Liver (tissue), 9 donors: ENCODE data around the gene PLA2G12A. TPM values are rescaled to one million over a fixed set of nuclear protein-coding genes. Genes with fewer than 3 reads are reported as not detected.

Experiments used
- DNase-seq: peaks from one replicate; pipeline ENCODE4 v3.0.0-alpha.2; 2017; ENCODE audit warnings: low spot score
- H3K27ac ChIP-seq, 2 donors: one replicate each; pipeline ENCODE4 v1.7.0; 2013; ENCODE audit warnings: inconsistent platforms in 2 of 2, low read length in 2 of 2, control low read depth in 1 of 2, low read depth in 1 of 2, mild to moderate bottlenecking in 1 of 2
- H3K27me3 ChIP-seq, 4 donors: one replicate each; pipeline versions ENCODE4 v1.6.1 to v1.7.0; 2013; ENCODE audit warnings: low read length in 3 of 4, inconsistent platforms in 1 of 4, mild to moderate bottlenecking in 1 of 4, moderate library complexity in 1 of 4; ENCODE audit not compliant: control insufficient read depth in 4 of 4, insufficient read depth in 4 of 4
- H3K36me3 ChIP-seq, 4 donors: one replicate each; pipeline versions ENCODE4 v1.6.1 to v1.7.0; 2013; ENCODE audit warnings: low read length in 3 of 4, mild to moderate bottlenecking in 3 of 4, low read depth in 1 of 4, moderate library complexity in 1 of 4; ENCODE audit not compliant: control insufficient read depth in 4 of 4, insufficient read depth in 3 of 4
- H3K4me1 ChIP-seq, 4 donors: one replicate each; pipeline versions ENCODE4 v1.6.1 to v1.7.0; 2013; ENCODE audit warnings: low read length in 3 of 4, mild to moderate bottlenecking in 3 of 4, moderate library complexity in 1 of 4; ENCODE audit not compliant: control insufficient read depth in 4 of 4, insufficient read depth in 4 of 4
- H3K4me3 ChIP-seq, 3 donors: one replicate each; pipeline versions ENCODE4 v1.6.1 to v1.7.0; 2013; ENCODE audit warnings: low read length in 3 of 3, control low read depth in 1 of 3, low read depth in 1 of 3, mild to moderate bottlenecking in 1 of 3
- H3K9ac ChIP-seq, 2 donors: one replicate each; pipeline ENCODE4 v1.7.0; 2013; ENCODE audit warnings: low read length in 2 of 2, mild to moderate bottlenecking in 2 of 2, moderate library complexity in 2 of 2, control low read depth in 1 of 2, low read depth in 1 of 2
- H3K9me3 ChIP-seq, 4 donors: one replicate each; pipeline versions ENCODE4 v1.6.1 to v1.7.0; 2013; ENCODE audit warnings: low read length in 3 of 4; ENCODE audit not compliant: control insufficient read depth in 4 of 4
- ATF3 ChIP-seq: IDR thresholded peaks from 2 replicates; pipeline ENCODE4 v1.6.1; 2016; ENCODE audit warnings: antibody characterized with exemption
- EGR1 ChIP-seq, 2 donors: IDR thresholded peaks; 2 replicates each; pipeline ENCODE4 v1.6.1; 2016 to 2018; ENCODE audit warnings: antibody characterized with exemption in 2 of 2, low read depth in 2 of 2
- FOXA1 ChIP-seq: IDR thresholded peaks from 2 replicates; pipeline ENCODE4 v1.6.1; 2016; ENCODE audit warnings: antibody characterized with exemption
- FOXA2 ChIP-seq: IDR thresholded peaks from 2 replicates; pipeline ENCODE4 v1.6.1; 2016; ENCODE audit warnings: antibody characterized with exemption
- GABPA ChIP-seq, 2 donors: IDR thresholded peaks in 1 of 2; conservative IDR thresholded peaks in 1 of 2; 2 replicates each; pipeline ENCODE4 v1.6.1; 2016; ENCODE audit warnings: antibody characterized with exemption in 2 of 2, mild to moderate bottlenecking in 1 of 2, moderate library complexity in 1 of 2
- HNF4A ChIP-seq, 2 donors: conservative IDR thresholded peaks; 2 replicates each; pipeline ENCODE4 v1.6.1; 2016; ENCODE audit warnings: antibody characterized with exemption in 2 of 2, mild to moderate bottlenecking in 2 of 2
- HNF4G ChIP-seq: IDR thresholded peaks from 2 replicates; pipeline ENCODE4 v1.6.1; 2016; ENCODE audit warnings: antibody characterized with exemption
- JUND ChIP-seq, 2 donors: IDR thresholded peaks; 2 replicates each; pipeline ENCODE4 v1.6.1; 2016; ENCODE audit warnings: antibody characterized with exemption in 2 of 2
- MAX ChIP-seq: IDR thresholded peaks from 2 replicates; pipeline ENCODE4 v1.6.1; 2016; ENCODE audit warnings: antibody characterized with exemption
- NR2F2 ChIP-seq: IDR thresholded peaks from 2 replicates; pipeline ENCODE4 v1.6.1; 2016; ENCODE audit warnings: antibody characterized with exemption
- RAD21 ChIP-seq, 2 donors: IDR thresholded peaks; 2 replicates each; pipeline ENCODE4 v1.6.1; 2016; ENCODE audit warnings: antibody characterized with exemption in 2 of 2, mild to moderate bottlenecking in 2 of 2
- RXRA ChIP-seq, 2 donors: IDR thresholded peaks; 2 replicates each; pipeline ENCODE4 v1.6.1; 2017 to 2018; ENCODE audit warnings: antibody characterized with exemption in 2 of 2, mild to moderate bottlenecking in 1 of 2
- SP1 ChIP-seq: IDR thresholded peaks from 2 replicates; pipeline ENCODE4 v1.6.1; 2018; ENCODE audit warnings: antibody characterized with exemption, mild to moderate bottlenecking
- TAF1 ChIP-seq: conservative IDR thresholded peaks from 2 replicates; pipeline ENCODE4 v1.6.1; 2016; ENCODE audit warnings: antibody characterized with exemption, mild to moderate bottlenecking
- YY1 ChIP-seq: IDR thresholded peaks from 2 replicates; pipeline ENCODE4 v1.6.1; 2016; ENCODE audit warnings: antibody characterized with exemption, mild to moderate bottlenecking
- ZBTB33 ChIP-seq: IDR thresholded peaks from 2 replicates; pipeline ENCODE4 v1.6.1; 2016; ENCODE audit warnings: antibody characterized with exemption
- WGBS: extraction: QIAGEN DNeasy Blood & Tissue Kit; methylation state at CpG from one replicate; pipeline ENCODE4 v1.1.7; 2013; 5-methylcytosine and 5-hydroxymethylcytosine counted together
- polyA plus RNA-seq, 2 donors: library from polyadenylated mRNA; stranded (reverse) in 1 of 2; unstranded in 1 of 2; fragments of 200-250 nt in 1 of 2; fragments of >200 nt in 1 of 2; fragmentation: Nextera tagmentation in 1 of 2; extraction: Ambion mirVana in 1 of 2; gene quantifications; one replicate each; pipeline versions ENCODE4 v1.2.1 to v1.2.3, GENCODE V29; 2013 to 2015
- total RNA-seq, 2 donors: library from RNA; depleted of rRNA; stranded (reverse); fragments of >200 nt; gene quantifications; one replicate each; pipeline ENCODE4 v1.2.3, GENCODE V29; 2014
- TF ChIP-seq, protein P1 (sequence below): fragments of 150-350 bp; IDR thresholded peaks from 2 replicates; pipeline ENCODE4 v1.5.1; 2017; ENCODE audit warnings: improper control_type of control experiment, low read depth, low read length; ENCODE audit not compliant: missing input control
- TF ChIP-seq, protein P2 (sequence below): IDR thresholded peaks from 2 replicates; pipeline ENCODE4 v1.6.1; 2016; ENCODE audit warnings: antibody characterized with exemption, mild to moderate bottlenecking
- donor health status: healthy.
- donor health status: healthy.
- donor health status: healthy.
- donor health status: healthy.
- donor health status: healthy.

Gene PLA2G12A
- total and polyA plus RNA-seq, 4 donors, result 11.3 to 57.7 (median 29.4) TPM

- DNase-seq, result no peak
- H3K9me3 ChIP-seq, result no peaks in the 10 kb centered on the region
- no peak overlapping the region for H3K4me3 ChIP-seq
- no peaks in the 10 kb centered on the region for H3K4me1 ChIP-seq
- H3K27ac ChIP-seq, result no peak overlapping the region
- no peak overlapping the region for H3K9ac ChIP-seq
- peaks cover 5 to 27% (median 18%) of the 10 kb centered on the region in 4 donors for H3K36me3 ChIP-seq
- WGBS, result 94% methylated on average over 3 of the region's 3 CpGs
- no peak for TF ChIP-seq NR2F2
- no peak for TF ChIP-seq EGR1 (IDR thresholded peaks at IDR 0.05; ENCODE audit: low read depth in 2 of 2)
- TF ChIP-seq SP1, result no peak
- TF ChIP-seq JUND (IDR thresholded peaks at IDR 0.05), result no peak
- no peak for TF ChIP-seq FOXA1
- no peak for TF ChIP-seq HNF4G
- TF ChIP-seq ATF3, result no peak
- TF ChIP-seq RAD21 (IDR thresholded peaks at IDR 0.05), result no peak
- TF ChIP-seq YY1, result no peak
- TF ChIP-seq HNF4A (conservative IDR thresholded peaks at IDR 0.05), result no peak
- TF ChIP-seq FOXA2, result no peak
- TF ChIP-seq, protein P1, sequence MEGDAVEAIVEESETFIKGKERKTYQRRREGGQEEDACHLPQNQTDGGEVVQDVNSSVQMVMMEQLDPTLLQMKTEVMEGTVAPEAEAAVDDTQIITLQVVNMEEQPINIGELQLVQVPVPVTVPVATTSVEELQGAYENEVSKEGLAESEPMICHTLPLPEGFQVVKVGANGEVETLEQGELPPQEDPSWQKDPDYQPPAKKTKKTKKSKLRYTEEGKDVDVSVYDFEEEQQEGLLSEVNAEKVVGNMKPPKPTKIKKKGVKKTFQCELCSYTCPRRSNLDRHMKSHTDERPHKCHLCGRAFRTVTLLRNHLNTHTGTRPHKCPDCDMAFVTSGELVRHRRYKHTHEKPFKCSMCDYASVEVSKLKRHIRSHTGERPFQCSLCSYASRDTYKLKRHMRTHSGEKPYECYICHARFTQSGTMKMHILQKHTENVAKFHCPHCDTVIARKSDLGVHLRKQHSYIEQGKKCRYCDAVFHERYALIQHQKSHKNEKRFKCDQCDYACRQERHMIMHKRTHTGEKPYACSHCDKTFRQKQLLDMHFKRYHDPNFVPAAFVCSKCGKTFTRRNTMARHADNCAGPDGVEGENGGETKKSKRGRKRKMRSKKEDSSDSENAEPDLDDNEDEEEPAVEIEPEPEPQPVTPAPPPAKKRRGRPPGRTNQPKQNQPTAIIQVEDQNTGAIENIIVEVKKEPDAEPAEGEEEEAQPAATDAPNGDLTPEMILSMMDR, result no peak
- no peak for TF ChIP-seq MAX
- no peak for TF ChIP-seq TAF1
- TF ChIP-seq, protein P2, sequence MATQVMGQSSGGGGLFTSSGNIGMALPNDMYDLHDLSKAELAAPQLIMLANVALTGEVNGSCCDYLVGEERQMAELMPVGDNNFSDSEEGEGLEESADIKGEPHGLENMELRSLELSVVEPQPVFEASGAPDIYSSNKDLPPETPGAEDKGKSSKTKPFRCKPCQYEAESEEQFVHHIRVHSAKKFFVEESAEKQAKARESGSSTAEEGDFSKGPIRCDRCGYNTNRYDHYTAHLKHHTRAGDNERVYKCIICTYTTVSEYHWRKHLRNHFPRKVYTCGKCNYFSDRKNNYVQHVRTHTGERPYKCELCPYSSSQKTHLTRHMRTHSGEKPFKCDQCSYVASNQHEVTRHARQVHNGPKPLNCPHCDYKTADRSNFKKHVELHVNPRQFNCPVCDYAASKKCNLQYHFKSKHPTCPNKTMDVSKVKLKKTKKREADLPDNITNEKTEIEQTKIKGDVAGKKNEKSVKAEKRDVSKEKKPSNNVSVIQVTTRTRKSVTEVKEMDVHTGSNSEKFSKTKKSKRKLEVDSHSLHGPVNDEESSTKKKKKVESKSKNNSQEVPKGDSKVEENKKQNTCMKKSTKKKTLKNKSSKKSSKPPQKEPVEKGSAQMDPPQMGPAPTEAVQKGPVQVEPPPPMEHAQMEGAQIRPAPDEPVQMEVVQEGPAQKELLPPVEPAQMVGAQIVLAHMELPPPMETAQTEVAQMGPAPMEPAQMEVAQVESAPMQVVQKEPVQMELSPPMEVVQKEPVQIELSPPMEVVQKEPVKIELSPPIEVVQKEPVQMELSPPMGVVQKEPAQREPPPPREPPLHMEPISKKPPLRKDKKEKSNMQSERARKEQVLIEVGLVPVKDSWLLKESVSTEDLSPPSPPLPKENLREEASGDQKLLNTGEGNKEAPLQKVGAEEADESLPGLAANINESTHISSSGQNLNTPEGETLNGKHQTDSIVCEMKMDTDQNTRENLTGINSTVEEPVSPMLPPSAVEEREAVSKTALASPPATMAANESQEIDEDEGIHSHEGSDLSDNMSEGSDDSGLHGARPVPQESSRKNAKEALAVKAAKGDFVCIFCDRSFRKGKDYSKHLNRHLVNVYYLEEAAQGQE, result no peak
- no peak for TF ChIP-seq ZBTB33
- no peak for TF ChIP-seq GABPA (IDR thresholded peaks at IDR 0.05 in 1 of 2, conservative IDR thresholded peaks at IDR 0.05 in 1 of 2)
- no peak for TF ChIP-seq RXRA (IDR thresholded peaks at IDR 0.05)
- no peaks in the 10 kb centered on the region for H3K27me3 ChIP-seq
Measured at GRCh38 chr4:109755656-109756055, 25.8 kb upstream of the PLA2G12A start.
